Hepatocyte (in vitro differentiated cells): ENCODE results near the gene NAV2. TPM values are rescaled to one million over a fixed set of nuclear protein-coding genes. Genes with fewer than 3 reads are reported as not detected.

Experiments
- DNase-seq: peaks from one replicate; pipeline ENCODE4 v3.0.0-alpha.2; 2016; ENCODE audit warnings: low spot score
- H2AFZ ChIP-seq: fragments of 200-600 bp; sonication (generic); 2 replicates; pipeline ENCODE4 v1.6.0; 2016; ENCODE audit warnings: antibody characterized with exemption, mild to moderate bottlenecking
- H3K27ac ChIP-seq: fragments of 200-600 bp; sonication (generic); 2 replicates; pipeline ENCODE4 v1.5.1; 2016; ENCODE audit warnings: mild to moderate bottlenecking
- H3K27me3 ChIP-seq: fragments of 200-600 bp; sonication (generic); 2 replicates; pipeline ENCODE4 v1.6.1; 2016
- H3K36me3 ChIP-seq: fragments of 200-600 bp; sonication (generic); replicated peaks from 2 replicates; pipeline ENCODE4 v1.5.1; 2016; ENCODE audit warnings: low read depth; ENCODE audit not compliant: insufficient read depth
- H3K4me1 ChIP-seq: fragments of 200-600 bp; sonication (generic); 2 replicates; pipeline ENCODE4 v1.5.1; 2016; ENCODE audit warnings: mild to moderate bottlenecking, moderate library complexity; ENCODE audit not compliant: insufficient read depth
- H3K4me2 ChIP-seq: fragments of 200-600 bp; sonication (generic); 2 replicates; pipeline ENCODE4 v1.6.0; 2016
- H3K4me3 ChIP-seq: fragments of 200-600 bp; sonication (generic); 2 replicates; pipeline ENCODE4 v1.5.1; 2016; ENCODE audit warnings: mild to moderate bottlenecking
- H3K79me2 ChIP-seq: fragments of 200-600 bp; sonication (generic); 2 replicates; pipeline ENCODE4 v1.6.0; 2017; ENCODE audit warnings: mild to moderate bottlenecking
- H3K9me2 ChIP-seq: fragments of 200-600 bp; sonication (generic); replicated peaks from 2 replicates; pipeline ENCODE4 v1.6.0; 2017; ENCODE audit warnings: mild to moderate bottlenecking; ENCODE audit not compliant: insufficient read depth
- H3K9me3 ChIP-seq: fragments of 200-600 bp; sonication (generic); 2 replicates; pipeline ENCODE4 v1.5.1; 2016; ENCODE audit warnings: low read depth, mild to moderate bottlenecking
- H4K20me1 ChIP-seq: fragments of 200-600 bp; sonication (generic); 2 replicates; pipeline ENCODE4 v1.6.0; 2016; ENCODE audit warnings: mild to moderate bottlenecking; ENCODE audit not compliant: insufficient read depth, poor library complexity, severe bottlenecking
- EZH2 ChIP-seq: fragments of 200-600 bp; sonication (generic); IDR thresholded peaks from 2 replicates; pipeline ENCODE4 v1.6.1; 2016; ENCODE audit warnings: antibody characterized with exemption, mild to moderate bottlenecking, borderline replicate concordance
- EZH2phosphoT487 ChIP-seq: fragments of 200-600 bp; sonication (generic); IDR thresholded peaks from one replicate; pipeline ENCODE4 v1.6.1; 2018; ENCODE audit warnings: antibody characterized with exemption, mild to moderate bottlenecking, low read depth, moderate library complexity; ENCODE audit not compliant: unreplicated experiment, severe bottlenecking
- WGBS: methylation state at CpG from one replicate; pipeline ENCODE4 v1.1.6; 2016; ENCODE audit warnings: low lambda C conversion rate; ENCODE audit errors: missing lambda C conversion rate; 5-methylcytosine and 5-hydroxymethylcytosine counted together
- polyA plus RNA-seq: library from polyadenylated mRNA; unstranded; fragments of >200 nt; fragmentation: Nextera tagmentation; extraction: Ambion mirVana; gene quantifications from 2 replicates; pipeline ENCODE4 v1.2.1, GENCODE V29; 2016
- total RNA-seq: library from RNA; depleted of rRNA; stranded (reverse); fragments of >200 nt; gene quantifications from 2 replicates; pipeline ENCODE4 v1.2.3, GENCODE V29; 2014
- TF ChIP-seq, protein P1 (sequence below): fragments of 200-600 bp; sonication (generic); IDR thresholded peaks from 2 replicates; pipeline ENCODE4 v1.5.1; 2016; ENCODE audit warnings: antibody characterized with exemption, mild to moderate bottlenecking; ENCODE audit not compliant: poor library complexity

Gene NAV2
- total and polyA plus RNA-seq, 2 experiments from 2014 or later, result 23.7 to 30.8 TPM

DNA sequence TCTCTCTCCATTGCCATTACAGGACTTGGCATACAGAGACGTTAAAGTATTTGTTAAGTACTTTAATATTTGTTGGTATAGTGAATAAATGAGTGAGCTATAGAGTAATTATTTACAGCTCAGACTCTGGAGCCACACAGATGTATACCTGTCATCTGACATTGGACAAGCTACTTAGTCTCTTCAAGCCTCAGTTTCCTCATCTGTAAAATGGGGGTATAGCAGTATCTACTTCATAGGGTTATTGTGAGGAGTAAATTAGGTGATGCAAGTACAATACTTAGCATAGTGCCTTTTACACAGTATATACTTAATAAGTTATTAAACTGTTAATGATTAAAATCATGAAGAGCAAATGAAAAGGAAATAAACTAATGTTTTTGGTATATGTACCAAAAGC is 203.2 kb downstream of the NAV2 start:
- Histone ChIP-seq H2AFZ (no peak overlapping the region), H3K27ac (no peak overlapping the region), H3K27me3 (no peaks in the 10 kb centered on the region), H4K20me1 (no peaks in the 10 kb centered on the region), H3K9me3 (no peaks in the 10 kb centered on the region), H3K4me1 (peaks cover 30% of the 10 kb centered on the region), H3K4me2 (no peak overlapping the region), H3K4me3 (no peak overlapping the region), H3K79me2 (no peaks in the 10 kb centered on the region), H3K36me3 (peaks cover 2% of the 10 kb centered on the region), H3K9me2 (no peaks in the 10 kb centered on the region)
- DNase-seq, result no peak
- 95% methylated on average over 1 of the region's 1 CpG for WGBS
- no peak for TF ChIP-seq EZH2phosphoT487
- TF ChIP-seq EZH2, result no peak
- TF ChIP-seq, protein P1, sequence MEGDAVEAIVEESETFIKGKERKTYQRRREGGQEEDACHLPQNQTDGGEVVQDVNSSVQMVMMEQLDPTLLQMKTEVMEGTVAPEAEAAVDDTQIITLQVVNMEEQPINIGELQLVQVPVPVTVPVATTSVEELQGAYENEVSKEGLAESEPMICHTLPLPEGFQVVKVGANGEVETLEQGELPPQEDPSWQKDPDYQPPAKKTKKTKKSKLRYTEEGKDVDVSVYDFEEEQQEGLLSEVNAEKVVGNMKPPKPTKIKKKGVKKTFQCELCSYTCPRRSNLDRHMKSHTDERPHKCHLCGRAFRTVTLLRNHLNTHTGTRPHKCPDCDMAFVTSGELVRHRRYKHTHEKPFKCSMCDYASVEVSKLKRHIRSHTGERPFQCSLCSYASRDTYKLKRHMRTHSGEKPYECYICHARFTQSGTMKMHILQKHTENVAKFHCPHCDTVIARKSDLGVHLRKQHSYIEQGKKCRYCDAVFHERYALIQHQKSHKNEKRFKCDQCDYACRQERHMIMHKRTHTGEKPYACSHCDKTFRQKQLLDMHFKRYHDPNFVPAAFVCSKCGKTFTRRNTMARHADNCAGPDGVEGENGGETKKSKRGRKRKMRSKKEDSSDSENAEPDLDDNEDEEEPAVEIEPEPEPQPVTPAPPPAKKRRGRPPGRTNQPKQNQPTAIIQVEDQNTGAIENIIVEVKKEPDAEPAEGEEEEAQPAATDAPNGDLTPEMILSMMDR, result no peak

DNA sequence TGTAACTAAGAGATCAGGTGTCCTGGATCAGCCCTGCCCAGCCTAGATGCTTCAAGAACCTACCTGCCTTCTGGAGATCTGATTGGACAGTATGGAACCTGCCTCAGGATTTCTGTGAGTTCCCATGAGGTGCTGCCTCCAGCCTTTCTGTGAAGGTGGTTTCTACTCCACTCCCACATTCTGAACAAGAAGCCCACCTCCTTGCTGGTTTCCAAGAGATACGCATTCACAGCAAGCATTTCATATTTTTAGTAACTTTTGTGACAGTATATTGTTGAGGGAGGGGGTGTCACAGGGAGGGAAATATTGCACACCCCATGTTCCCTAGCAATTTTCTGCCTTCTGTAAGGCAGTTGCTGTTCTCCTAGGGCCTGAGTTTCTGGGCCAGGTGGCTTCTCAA is 204.4 kb downstream of the NAV2 start:
- H3K79me2 ChIP-seq, result no peaks in the 10 kb centered on the region
- no peaks in the 10 kb centered on the region for H3K27me3 ChIP-seq
- H3K9me3 ChIP-seq, result no peaks in the 10 kb centered on the region
- TF ChIP-seq EZH2phosphoT487 (no peak), EZH2 (no peak)
- TF ChIP-seq, protein P1, result no peak
- no peaks in the 10 kb centered on the region for H4K20me1 ChIP-seq
- 100% methylated on average over 1 of the region's 1 CpG for WGBS
- no peak overlapping the region for H3K4me3 ChIP-seq
- no peaks in the 10 kb centered on the region for H3K9me2 ChIP-seq
- H3K4me1 ChIP-seq, result peaks cover 31% of the 10 kb centered on the region
- no peak overlapping the region for H3K4me2 ChIP-seq
- no peak overlapping the region for H3K27ac ChIP-seq
- H3K36me3 ChIP-seq, result peaks cover 8% of the 10 kb centered on the region
- DNase-seq, result no peak
- no peak overlapping the region for H2AFZ ChIP-seq

DNA sequence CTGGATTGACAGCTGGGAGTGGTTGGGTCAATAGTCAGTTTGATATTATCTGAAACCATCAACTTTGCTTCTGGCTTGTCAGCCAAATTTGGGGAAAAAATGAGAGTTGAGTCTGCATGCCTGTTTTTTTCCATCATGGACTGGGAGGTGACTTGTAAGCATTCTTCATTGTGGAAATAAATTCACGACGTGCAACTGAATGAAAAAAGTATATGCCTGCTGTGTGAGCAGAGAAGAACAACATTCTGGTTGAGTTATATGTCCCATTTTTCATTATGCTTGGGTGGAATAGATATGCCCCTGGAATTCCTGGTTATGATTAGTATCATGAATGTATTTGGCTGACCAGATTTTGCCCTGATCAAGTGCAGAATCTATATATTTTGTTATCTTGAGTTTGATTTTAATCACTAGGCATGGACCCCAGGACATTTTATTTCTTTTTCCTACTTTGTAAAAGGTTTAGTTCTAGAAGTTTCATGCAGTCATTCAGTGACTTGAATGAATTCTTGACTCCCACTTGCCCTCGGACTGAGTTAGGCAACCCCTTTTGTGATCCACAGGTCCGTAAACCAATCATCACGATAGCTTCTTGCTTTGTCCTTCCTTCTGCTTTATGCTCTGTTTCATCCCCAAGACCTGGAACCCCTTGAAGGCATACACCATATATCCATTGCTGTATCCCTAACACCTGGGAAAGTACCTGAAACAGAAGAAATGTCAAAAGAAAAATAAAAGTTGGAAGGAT is 205.8 kb downstream of the NAV2 start:
- Histone ChIP-seq H3K4me3 (no peak overlapping the region), H3K9me2 (no peaks in the 10 kb centered on the region), H3K9me3 (no peaks in the 10 kb centered on the region), H3K27me3 (no peaks in the 10 kb centered on the region), H3K79me2 (no peaks in the 10 kb centered on the region), H3K4me1 (peaks cover 17% of the 10 kb centered on the region), H3K27ac (no peak overlapping the region), H3K36me3 (peaks cover 8% of the 10 kb centered on the region), H3K4me2 (no peak overlapping the region), H4K20me1 (no peaks in the 10 kb centered on the region), H2AFZ (no peak overlapping the region)
- TF ChIP-seq EZH2, result no peak
- no peak for TF ChIP-seq EZH2phosphoT487
- TF ChIP-seq, protein P1, result no peak
- DNase-seq, result no peak
- 93% methylated on average over 5 of the region's 5 CpGs for WGBS
